Spleen (tissue), 7 donors: ENCODE data around the gene SLC8A3.

Experiments used
- POLR2AphosphoS5 ChIP-seq, 3 donors: sonication (generic); formaldehyde crosslinking; IDR thresholded peaks; one replicate each; pipeline ENCODE4 v1.5.1; 2017; ENCODE audit warnings: antibody characterized with exemption in 3 of 3
- TF ChIP-seq, protein P1 (sequence below), 11 experiments: fragments of 200-600 bp in 7 of 11; fragments of 450-650 bp in 4 of 11; sonication (generic) in 4 of 11; IDR thresholded peaks in 8 of 11; conservative IDR thresholded peaks in 3 of 11; 1 replicate in 7 of 11; 2 replicates in 4 of 11; pipeline versions ENCODE4 v1.4.0 to v1.8.0; 2016 to 2021; ENCODE audit warnings: antibody characterized with exemption in 11 of 11, inconsistent platforms in 4 of 11, mild to moderate bottlenecking in 1 of 11
- donor health status: DM: no; HTN: no; CAD: no; lungs with moderate emphysema.
- donor health status: DM: no; HTN: no; CAD: no.
- donor health status: DM: no; HTN: no; CAD: no.

GRCh38 chr14:70094631-70095030 lies 94.1 kb downstream of the SLC8A3 start:
- TF ChIP-seq, protein P1, sequence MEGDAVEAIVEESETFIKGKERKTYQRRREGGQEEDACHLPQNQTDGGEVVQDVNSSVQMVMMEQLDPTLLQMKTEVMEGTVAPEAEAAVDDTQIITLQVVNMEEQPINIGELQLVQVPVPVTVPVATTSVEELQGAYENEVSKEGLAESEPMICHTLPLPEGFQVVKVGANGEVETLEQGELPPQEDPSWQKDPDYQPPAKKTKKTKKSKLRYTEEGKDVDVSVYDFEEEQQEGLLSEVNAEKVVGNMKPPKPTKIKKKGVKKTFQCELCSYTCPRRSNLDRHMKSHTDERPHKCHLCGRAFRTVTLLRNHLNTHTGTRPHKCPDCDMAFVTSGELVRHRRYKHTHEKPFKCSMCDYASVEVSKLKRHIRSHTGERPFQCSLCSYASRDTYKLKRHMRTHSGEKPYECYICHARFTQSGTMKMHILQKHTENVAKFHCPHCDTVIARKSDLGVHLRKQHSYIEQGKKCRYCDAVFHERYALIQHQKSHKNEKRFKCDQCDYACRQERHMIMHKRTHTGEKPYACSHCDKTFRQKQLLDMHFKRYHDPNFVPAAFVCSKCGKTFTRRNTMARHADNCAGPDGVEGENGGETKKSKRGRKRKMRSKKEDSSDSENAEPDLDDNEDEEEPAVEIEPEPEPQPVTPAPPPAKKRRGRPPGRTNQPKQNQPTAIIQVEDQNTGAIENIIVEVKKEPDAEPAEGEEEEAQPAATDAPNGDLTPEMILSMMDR (IDR thresholded peaks at IDR 0.05 in 8 of 11, conservative IDR thresholded peaks at IDR 0.05 in 3 of 11), result no peak
- TF ChIP-seq POLR2AphosphoS5 (IDR thresholded peaks at IDR 0.05), result no peak
